ENCODE data around the gene CD300LD.

Gene CD300LD

GRCh38 chr17:74625661-74626060, 33.6 kb upstream of the CD300LD start:
- no peaks in the 10 kb centered on the region for H3K36me3 ChIP-seq (ENCODE audit: control insufficient read depth, low read depth, low read length)
- no peaks in the 10 kb centered on the region for H3K27me3 ChIP-seq (ENCODE audit: control insufficient read depth, insufficient read depth, low read length)
- no peaks in the 10 kb centered on the region for H3K9me3 ChIP-seq (ENCODE audit: control insufficient read depth, low read depth, low read length)
- H3K4me3 ChIP-seq (ENCODE audit: low read length), result no peak overlapping the region
- no peak overlapping the region for H3K27ac ChIP-seq (ENCODE audit: low read length)
- H3K4me1 ChIP-seq (ENCODE audit: control insufficient read depth, low read depth, low read length), result no peaks in the 10 kb centered on the region
- H3K9ac ChIP-seq (ENCODE audit: low read length), result no peak overlapping the region

GRCh38 chr17:74624131-74624530, 32.0 kb upstream of the CD300LD start:
- Histone ChIP-seq H3K9me3 (ENCODE audit: control insufficient read depth, low read depth, low read length) (no peaks in the 10 kb centered on the region), H3K4me1 (ENCODE audit: control insufficient read depth, low read depth, low read length) (no peaks in the 10 kb centered on the region), H3K36me3 (ENCODE audit: control insufficient read depth, low read depth, low read length) (no peaks in the 10 kb centered on the region), H3K27me3 (ENCODE audit: control insufficient read depth, insufficient read depth, low read length) (no peaks in the 10 kb centered on the region), H3K27ac (ENCODE audit: low read length) (no peak overlapping the region), H3K4me3 (ENCODE audit: low read length) (no peak overlapping the region), H3K9ac (ENCODE audit: low read length) (no peak overlapping the region)

- Histone ChIP-seq H3K27ac (ENCODE audit: low read length) (no peak within 1 kb of the TSS), H3K27me3 (ENCODE audit: control insufficient read depth, insufficient read depth, low read length) (no peaks in the 10 kb centered on the region)
These were observed 31.6 kb upstream of the CD300LD start, which contains the start of gene CD300E for GRCh38 chr17:74623693-74624093. TSS of gene CD300E (minus strand) at chr17:74623738. CDS start at chr17:74623621, 117 bp downstream.

GRCh38 chr17:74619077-74619673, 27.1 kb upstream of the CD300LD start:
- H3K36me3 ChIP-seq (ENCODE audit: control insufficient read depth, low read depth, low read length), result no peaks in the 10 kb centered on the region
- no peaks in the 10 kb centered on the region for H3K27me3 ChIP-seq (ENCODE audit: control insufficient read depth, insufficient read depth, low read length)
- H3K4me3 ChIP-seq (ENCODE audit: low read length), result no peak overlapping the region
- H3K9me3 ChIP-seq (ENCODE audit: control insufficient read depth, low read depth, low read length), result no peaks in the 10 kb centered on the region
- H3K4me1 ChIP-seq (ENCODE audit: control insufficient read depth, low read depth, low read length), result no peaks in the 10 kb centered on the region
- H3K27ac ChIP-seq (ENCODE audit: low read length), result no peak overlapping the region
- H3K9ac ChIP-seq (ENCODE audit: low read length), result no peak overlapping the region

More at GRCh38 chr17:74623693-74624093, 31.6 kb upstream of the CD300LD start, which contains the start of gene CD300E:
- H3K4me1 ChIP-seq (ENCODE audit: control insufficient read depth, low read depth, low read length), result no peaks in the 10 kb centered on the region
- H3K36me3 ChIP-seq (ENCODE audit: control insufficient read depth, low read depth, low read length), result no peaks in the 10 kb centered on the region
- no peaks in the 10 kb centered on the region for H3K9me3 ChIP-seq (ENCODE audit: control insufficient read depth, low read depth, low read length)
- no peak within 1 kb of the TSS for H3K9ac ChIP-seq (ENCODE audit: low read length)
- no peak within 1 kb of the TSS for H3K4me3 ChIP-seq (ENCODE audit: low read length)

- H3K4me1 ChIP-seq (ENCODE audit: control insufficient read depth, low read depth, low read length), result no peaks in the 10 kb centered on the region
- H3K27me3 ChIP-seq (ENCODE audit: control insufficient read depth, insufficient read depth, low read length), result no peaks in the 10 kb centered on the region
These were observed 26.4 kb upstream of the CD300LD start for GRCh38 chr17:74618451-74618850.

GRCh38 chr17:74616696-74617095, 24.6 kb upstream of the CD300LD start:
- Histone ChIP-seq H3K9me3 (ENCODE audit: control insufficient read depth, low read depth, low read length) (no peaks in the 10 kb centered on the region), H3K9ac (ENCODE audit: low read length) (no peak overlapping the region), H3K36me3 (ENCODE audit: control insufficient read depth, low read depth, low read length) (no peaks in the 10 kb centered on the region), H3K27ac (ENCODE audit: low read length) (no peak overlapping the region), H3K27me3 (ENCODE audit: control insufficient read depth, insufficient read depth, low read length) (peaks cover 3% of the 10 kb centered on the region), H3K4me1 (ENCODE audit: control insufficient read depth, low read depth, low read length) (no peaks in the 10 kb centered on the region), H3K4me3 (ENCODE audit: low read length) (no peak overlapping the region)

More at GRCh38 chr17:74618451-74618850, 26.4 kb upstream of the CD300LD start:
- H3K36me3 ChIP-seq (ENCODE audit: control insufficient read depth, low read depth, low read length), result no peaks in the 10 kb centered on the region
- no peak overlapping the region for H3K9ac ChIP-seq (ENCODE audit: low read length)
- no peak overlapping the region for H3K4me3 ChIP-seq (ENCODE audit: low read length)
- no peak overlapping the region for H3K27ac ChIP-seq (ENCODE audit: low read length)
- no peaks in the 10 kb centered on the region for H3K9me3 ChIP-seq (ENCODE audit: control insufficient read depth, low read depth, low read length)

- H3K27ac ChIP-seq (ENCODE audit: low read length), result no peak overlapping the region
- H3K4me3 ChIP-seq (ENCODE audit: low read length), result no peak overlapping the region
- H3K27me3 ChIP-seq (ENCODE audit: control insufficient read depth, insufficient read depth, low read length), result peaks cover 6% of the 10 kb centered on the region
- H3K9ac ChIP-seq (ENCODE audit: low read length), result no peak overlapping the region
- no peaks in the 10 kb centered on the region for H3K4me1 ChIP-seq (ENCODE audit: control insufficient read depth, low read depth, low read length)
- H3K36me3 ChIP-seq (ENCODE audit: control insufficient read depth, low read depth, low read length), result no peaks in the 10 kb centered on the region
- no peaks in the 10 kb centered on the region for H3K9me3 ChIP-seq (ENCODE audit: control insufficient read depth, low read depth, low read length)
These were observed 20.0 kb upstream of the CD300LD start for GRCh38 chr17:74612046-74612445.

GRCh38 chr17:74610108-74610507, 18.0 kb upstream of the CD300LD start:
- H3K4me1 ChIP-seq (ENCODE audit: control insufficient read depth, low read depth, low read length), result no peaks in the 10 kb centered on the region
- no peak overlapping the region for H3K4me3 ChIP-seq (ENCODE audit: low read length)
- H3K27me3 ChIP-seq (ENCODE audit: control insufficient read depth, insufficient read depth, low read length), result peaks cover 6% of the 10 kb centered on the region
- H3K27ac ChIP-seq (ENCODE audit: low read length), result no peak overlapping the region
- H3K36me3 ChIP-seq (ENCODE audit: control insufficient read depth, low read depth, low read length), result no peaks in the 10 kb centered on the region
- H3K9ac ChIP-seq (ENCODE audit: low read length), result no peak overlapping the region
- no peaks in the 10 kb centered on the region for H3K9me3 ChIP-seq (ENCODE audit: control insufficient read depth, low read depth, low read length)

- no peak overlapping the region for H3K9ac ChIP-seq (ENCODE audit: low read length)
- H3K4me3 ChIP-seq (ENCODE audit: low read length), result no peak overlapping the region
- H3K9me3 ChIP-seq (ENCODE audit: control insufficient read depth, low read depth, low read length), result no peaks in the 10 kb centered on the region
- no peaks in the 10 kb centered on the region for H3K36me3 ChIP-seq (ENCODE audit: control insufficient read depth, low read depth, low read length)
- no peaks in the 10 kb centered on the region for H3K4me1 ChIP-seq (ENCODE audit: control insufficient read depth, low read depth, low read length)
- no peak overlapping the region for H3K27ac ChIP-seq (ENCODE audit: low read length)
- peaks cover 6% of the 10 kb centered on the region for H3K27me3 ChIP-seq (ENCODE audit: control insufficient read depth, insufficient read depth, low read length)
These were observed 16.4 kb upstream of the CD300LD start for GRCh38 chr17:74608511-74608910.

- H3K9ac ChIP-seq (ENCODE audit: low read length), result no peak overlapping the region
- H3K27me3 ChIP-seq (ENCODE audit: control insufficient read depth, insufficient read depth, low read length), result peaks cover 6% of the 10 kb centered on the region
- no peaks in the 10 kb centered on the region for H3K4me1 ChIP-seq (ENCODE audit: control insufficient read depth, low read depth, low read length)
These were observed 15.1 kb upstream of the CD300LD start for GRCh38 chr17:74607221-74607620.

GRCh38 chr17:74606050-74606449, 14.0 kb upstream of the CD300LD start:
- no peak overlapping the region for H3K4me3 ChIP-seq (ENCODE audit: low read length)
- H3K4me1 ChIP-seq (ENCODE audit: control insufficient read depth, low read depth, low read length), result no peaks in the 10 kb centered on the region
- H3K36me3 ChIP-seq (ENCODE audit: control insufficient read depth, low read depth, low read length), result no peaks in the 10 kb centered on the region
- no peak overlapping the region for H3K27ac ChIP-seq (ENCODE audit: low read length)
- H3K9me3 ChIP-seq (ENCODE audit: control insufficient read depth, low read depth, low read length), result no peaks in the 10 kb centered on the region
- H3K9ac ChIP-seq (ENCODE audit: low read length), result no peak overlapping the region
- no peaks in the 10 kb centered on the region for H3K27me3 ChIP-seq (ENCODE audit: control insufficient read depth, insufficient read depth, low read length)

More at GRCh38 chr17:74607221-74607620, 15.1 kb upstream of the CD300LD start:
- Histone ChIP-seq H3K36me3 (ENCODE audit: control insufficient read depth, low read depth, low read length) (no peaks in the 10 kb centered on the region), H3K27ac (ENCODE audit: low read length) (no peak overlapping the region), H3K9me3 (ENCODE audit: control insufficient read depth, low read depth, low read length) (no peaks in the 10 kb centered on the region), H3K4me3 (ENCODE audit: low read length) (no peak overlapping the region)

GRCh38 chr17:74605361-74605760, 13.3 kb upstream of the CD300LD start:
- no peaks in the 10 kb centered on the region for H3K27me3 ChIP-seq (ENCODE audit: control insufficient read depth, insufficient read depth, low read length)
- H3K4me3 ChIP-seq (ENCODE audit: low read length), result no peak overlapping the region
- no peak overlapping the region for H3K9ac ChIP-seq (ENCODE audit: low read length)
- H3K36me3 ChIP-seq (ENCODE audit: control insufficient read depth, low read depth, low read length), result no peaks in the 10 kb centered on the region
- no peaks in the 10 kb centered on the region for H3K9me3 ChIP-seq (ENCODE audit: control insufficient read depth, low read depth, low read length)
- no peak overlapping the region for H3K27ac ChIP-seq (ENCODE audit: low read length)
- no peaks in the 10 kb centered on the region for H3K4me1 ChIP-seq (ENCODE audit: control insufficient read depth, low read depth, low read length)

All from iPS-18a (cell line).